ENCODE measurements around the gene PRKX. TPM values are rescaled to one million over a fixed set of nuclear protein-coding genes. Genes with fewer than 3 reads are reported as not detected.
"Not testable (repeated sequence)": the region's sequence is repeated elsewhere in the genome, so short reads cannot be mapped to it uniquely, and the experiment has no call there.

The PRKX gene
- total RNA-seq, 4 donors from 2014 or later, result 7.3 to 52.8 (median 20.7) TPM

DNA sequence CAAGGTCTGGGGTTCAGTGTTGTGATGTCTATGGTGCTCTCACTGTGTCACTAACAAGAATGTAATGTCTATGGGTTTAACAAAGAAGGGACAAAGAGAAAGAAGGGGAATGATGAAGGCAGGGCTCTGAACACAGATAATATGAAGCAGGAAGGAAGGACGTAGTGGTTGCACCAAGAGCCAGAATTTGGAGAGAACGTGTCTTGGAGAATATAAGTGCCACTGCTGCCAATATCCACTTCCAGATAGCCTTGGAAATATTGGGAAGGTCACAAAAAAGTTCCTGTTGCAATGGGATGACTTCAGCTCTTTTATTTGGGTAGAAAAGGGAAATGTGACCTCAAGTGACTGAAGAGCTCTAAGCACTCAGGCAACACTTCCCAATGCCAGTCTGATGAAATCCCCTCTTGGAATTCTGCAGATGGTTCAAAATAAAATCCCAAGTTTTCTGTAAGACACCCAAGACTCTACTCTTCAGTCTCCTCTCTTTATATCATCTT lies 131.8 kb downstream of the PRKX start:
- no peaks in the 10 kb centered on the region for H3K27me3 ChIP-seq
- no peaks in the 10 kb centered on the region for H3K36me3 ChIP-seq
- no peak overlapping the region for H3K4me3 ChIP-seq
- H3K27ac ChIP-seq, result no peak overlapping the region
- TF ChIP-seq CTCF (IDR thresholded peaks at IDR 0.05) (no peak), POLR2A (IDR thresholded peaks at IDR 0.05) (no peak)
- DNase-seq, result no peak
- no peaks in the 10 kb centered on the region for H3K9me3 ChIP-seq
- H3K4me1 ChIP-seq, result no peaks in the 10 kb centered on the region

GRCh38 chrX:3577551-3577950 lies 135.9 kb downstream of the PRKX start:
- no peaks in the 10 kb centered on the region for H3K27me3 ChIP-seq
- no peak overlapping the region for H3K27ac ChIP-seq
- H3K4me1 ChIP-seq, result no peaks in the 10 kb centered on the region
- no peaks in the 10 kb centered on the region for H3K36me3 ChIP-seq
- H3K9me3 ChIP-seq, result no peaks in the 10 kb centered on the region
- no peak overlapping the region for H3K4me3 ChIP-seq
- TF ChIP-seq POLR2A (IDR thresholded peaks at IDR 0.05), result no peak
- no peak for TF ChIP-seq CTCF (IDR thresholded peaks at IDR 0.05)
- no peak for DNase-seq

- Histone ChIP-seq H3K27ac (no peak overlapping the region), H3K9me3 (no peaks in the 10 kb centered on the region), H3K36me3 (no peaks in the 10 kb centered on the region), H3K4me1 (no peaks in the 10 kb centered on the region), H3K27me3 (no peaks in the 10 kb centered on the region), H3K4me3 (no peak overlapping the region)
- DNase-seq, result no peak
- no peak for TF ChIP-seq CTCF (IDR thresholded peaks at IDR 0.05)
- TF ChIP-seq POLR2A (IDR thresholded peaks at IDR 0.05), result no peak
These were observed 136.5 kb downstream of the PRKX start for GRCh38 chrX:3576886-3577501.

DNA sequence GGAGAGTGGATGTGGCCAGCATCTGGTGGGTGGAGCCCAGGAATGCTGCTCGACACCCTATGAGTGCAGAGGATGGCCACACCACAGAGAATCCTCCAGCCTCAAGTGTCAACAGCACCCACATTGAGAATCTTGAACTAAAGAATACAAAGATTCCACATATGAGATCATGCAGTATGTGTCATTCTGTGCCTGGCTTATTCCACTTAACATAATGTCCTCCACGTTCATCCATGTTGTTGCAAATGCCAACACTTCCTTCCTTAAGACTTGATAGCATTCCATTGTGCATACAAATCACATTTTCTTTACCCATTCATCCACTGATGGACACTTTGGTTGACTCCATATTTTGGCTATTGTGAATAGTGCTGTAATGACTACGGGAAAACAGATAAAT lies 145.8 kb downstream of the PRKX start:
- DNase-seq, result no peak
- no peaks in the 10 kb centered on the region for H3K9me3 ChIP-seq
- H3K27me3 ChIP-seq, result no peaks in the 10 kb centered on the region
- H3K4me1 ChIP-seq, result no peaks in the 10 kb centered on the region
- H3K27ac ChIP-seq, result no peak overlapping the region
- TF ChIP-seq CTCF (IDR thresholded peaks at IDR 0.05) (no peak), POLR2A (IDR thresholded peaks at IDR 0.05) (no peak)
- no peaks in the 10 kb centered on the region for H3K36me3 ChIP-seq
- H3K4me3 ChIP-seq, result no peak overlapping the region

- TF ChIP-seq POLR2A (IDR thresholded peaks at IDR 0.05) (no peak), CTCF (IDR thresholded peaks at IDR 0.05) (no peak)
- H3K9me3 ChIP-seq, result no peaks in the 10 kb centered on the region
- H3K36me3 ChIP-seq, result no peaks in the 10 kb centered on the region
- no peaks in the 10 kb centered on the region for H3K4me1 ChIP-seq
- H3K27ac ChIP-seq, result no peak overlapping the region
- no peaks in the 10 kb centered on the region for H3K27me3 ChIP-seq
- no peak overlapping the region for H3K4me3 ChIP-seq
- DNase-seq, result no peak
These were observed 150.0 kb downstream of the PRKX start for GRCh38 chrX:3563451-3563850.

DNA sequence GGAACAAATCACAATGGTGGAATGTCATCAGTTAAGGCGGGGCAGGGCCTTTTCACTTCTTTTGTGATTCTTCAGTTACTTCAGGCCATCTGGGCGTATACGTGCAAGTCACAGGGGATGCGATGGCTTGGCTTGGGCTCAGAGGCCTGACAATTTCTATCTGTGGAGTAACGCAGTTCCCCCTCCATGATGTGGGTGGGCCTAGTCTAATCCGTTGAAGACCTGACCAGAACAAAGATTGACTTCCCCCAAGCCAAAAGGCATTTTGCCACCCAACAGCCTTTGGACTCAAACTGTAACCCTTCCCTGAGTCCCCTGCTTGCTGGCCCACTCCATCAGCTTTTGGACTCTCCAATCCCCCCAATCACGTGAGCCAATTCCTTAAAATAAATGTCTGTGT lies 153.4 kb downstream of the PRKX start:
- not testable (repeated sequence) for H3K27ac ChIP-seq, H3K4me3 ChIP-seq, H3K36me3 ChIP-seq, DNase-seq, H3K27me3 ChIP-seq, H3K9me3 ChIP-seq, H3K4me1 ChIP-seq

Small RNA genes within 50 kb of the gene (small RNA-seq; reads per million reads assigned to genes)
- gene RF00019 (0 reads per million in 2 donors), gene RNU6-114P (0 reads per million in 2 donors)
